Heart left ventricle (tissue), 16 donors: ENCODE results near the gene THRAP3. TPM values are rescaled to one million over a fixed set of nuclear protein-coding genes. Genes with fewer than 3 reads are reported as not detected.

Experiments
- ATAC-seq, 4 donors: fragments of 200-7000 bp; cut with Tn5 transposase; one replicate each; pipeline ENCODE4 v1.9.1; 2020 to 2022; ENCODE audit warnings: moderate library complexity in 4 of 4, mild to moderate bottlenecking in 3 of 4, moderate number of reproducible peaks in 1 of 4
- DNase-seq, 5 donors: peaks; one replicate each; pipeline ENCODE4 v3.0.0-alpha.2; 2020
- H3K27ac ChIP-seq, 12 donors: fragments of 200-600 bp; sonication (generic) in 4 of 12; one replicate each; pipeline versions ENCODE4 v1.5.0 to v1.8.0; 2016 to 2022; ENCODE audit warnings: mild to moderate bottlenecking in 2 of 12
- H3K27me3 ChIP-seq, 9 donors: fragments of 200-600 bp; sonication (generic) in 2 of 9; one replicate each; pipeline versions ENCODE4 v1.5.1 to v1.8.0; 2016 to 2022; ENCODE audit warnings: mild to moderate bottlenecking in 3 of 9
- H3K36me3 ChIP-seq, 9 donors: fragments of 200-600 bp; sonication (generic) in 2 of 9; one replicate each; pipeline versions ENCODE4 v1.5.0 to v1.8.0; 2018 to 2022; ENCODE audit warnings: mild to moderate bottlenecking in 2 of 9
- H3K4me1 ChIP-seq, 12 donors: fragments of 200-600 bp; sonication (generic) in 4 of 12; one replicate each; pipeline versions ENCODE4 v1.5.0 to v1.8.0; 2016 to 2022; ENCODE audit warnings: mild to moderate bottlenecking in 3 of 12
- H3K4me3 ChIP-seq, 12 donors: fragments of 200-600 bp; sonication (generic) in 4 of 12; one replicate each; pipeline versions ENCODE4 v1.5.0 to v1.8.0; 2017 to 2022; ENCODE audit warnings: mild to moderate bottlenecking in 9 of 12, moderate library complexity in 4 of 12
- H3K9me3 ChIP-seq, 12 donors: fragments of 200-600 bp; sonication (generic) in 4 of 12; one replicate each; pipeline versions ENCODE4 v1.5.0 to v1.8.0; 2016 to 2022; ENCODE audit warnings: mild to moderate bottlenecking in 1 of 12
- POLR2A ChIP-seq, 2 donors: fragments of 450-650 bp; IDR thresholded peaks; one replicate each; pipeline ENCODE4 v1.6.1; 2017; ENCODE audit warnings: antibody characterized with exemption in 2 of 2, mild to moderate bottlenecking in 2 of 2, moderate library complexity in 2 of 2
- WGBS, 4 donors: extraction: QIAGEN DNeasy Blood & Tissue Kit in 2 of 4; methylation state at CpG; one replicate each; pipeline versions ENCODE4 v1.1.5 to v1.1.7; 2013 to 2018; 5-methylcytosine and 5-hydroxymethylcytosine counted together
- intact Hi-C, 10 donors: fragments of 100-400 bp; cut with DNase I; formaldehyde crosslinking; loops; one replicate each; pipeline versions ENCODE4 v1.11.1 to v1.14.2; 2022
- polyA plus RNA-seq, 2 donors: library from polyadenylated mRNA; stranded (reverse); fragments of 200-250 nt; gene quantifications; one replicate each; pipeline ENCODE4 v1.2.3, GENCODE V29; 2013
- total RNA-seq, 9 donors: library from RNA; depleted of rRNA in 2 of 9; stranded (reverse); fragments of >200 nt in 2 of 9; fragmentation: NEBNext Ultra II Directional in 3 of 9; extraction: Animal tissue kit (Norgen Biotek cat#: 25700) in 3 of 9; gene quantifications; one replicate each; pipeline versions ENCODE4 v1.1.0 to v1.2.4, GENCODE V29; 2016 to 2023
- TF ChIP-seq, protein P1 (sequence below), 12 donors: fragments of 200-600 bp; sonication (generic) in 4 of 12; IDR thresholded peaks; one replicate each; pipeline versions ENCODE4 v1.5.0 to v1.8.0; 2018 to 2022; ENCODE audit warnings: antibody characterized with exemption in 12 of 12, mild to moderate bottlenecking in 5 of 12
- donor health status: ischemic (EF 13 %, LVEDD 7.1; RV severe dilation, severe dysfunction).
- donor health status: healthy with polysubstance abuse.
- donor health status: DM: no; HTN: yes; CAD: no.
- donor health status: DM: no; HTN: no; CAD: no.
- donor health status: ischemic (EF 25% LVEDD 6.9; RV normal size, moderate dysfunction).
- donor health status: ischemic (EF 25% LVEDD 5.7; RV mildly dilated, moderate dysfunction).
- donor health status: healthy.
- donor health status: DM: yes; HTN: yes; CAD: no.
- donor health status: ischemic (EF 35%, LVEDD 5.7; RV mildly dilated, moderate dysfunction).
- donor health status: nonischemic (EF 11% LVEDD 7.7; RV severe dilation, severe dysfunction).
- donor health status: DM: yes; HTN: yes; CAD: no.
- donor health status: PGD.
- donor health status: ischemic (EF 29% LVEDD 5.4; RV normal size, mild dysfunction).
- donor health status: nonischemic (EF 23%, LVEDD 6.1; RV moderate dilation, normal function).

Gene THRAP3
- total and polyA plus RNA-seq, 11 donors, result 27.9 to 106 (median 90.1) TPM

DNA sequence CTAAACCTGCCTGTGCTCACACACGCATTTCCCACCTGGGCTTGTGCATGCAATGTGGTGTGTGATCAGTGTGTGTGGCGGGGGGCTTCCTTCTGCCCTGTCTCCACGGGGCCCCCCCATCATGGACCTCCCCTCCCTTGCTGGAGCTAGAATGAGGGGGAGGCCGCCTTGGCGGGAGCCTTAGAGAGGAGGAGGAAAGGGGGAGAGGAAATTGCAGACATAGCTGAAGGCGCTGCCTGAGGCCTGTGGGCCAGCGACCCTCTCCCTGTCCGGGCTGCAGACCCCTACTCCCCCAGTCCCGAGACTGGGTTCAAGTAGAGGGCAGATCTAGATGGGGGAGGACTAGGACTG is 100.1 kb downstream of the THRAP3 start:
- Histone ChIP-seq H3K9me3 (no peaks in the 10 kb centered on the region), H3K4me3 (peak overlapping the region in 11 of 12 donors; percentile 66 to 98 (median 85)), H3K36me3 (peaks cover 0 to 4% (median 0%) of the 10 kb centered on the region in 9 donors), H3K27me3 (no peaks in the 10 kb centered on the region), H3K4me1 (peaks cover 3 to 48% (median 37%) of the 10 kb centered on the region in 12 donors), H3K27ac (peak overlapping the region in 11 of 12 donors; percentile 78 to 97 (median 93))
- no peak for TF ChIP-seq POLR2A (IDR thresholded peaks at IDR 0.05)
- TF ChIP-seq, protein P1, sequence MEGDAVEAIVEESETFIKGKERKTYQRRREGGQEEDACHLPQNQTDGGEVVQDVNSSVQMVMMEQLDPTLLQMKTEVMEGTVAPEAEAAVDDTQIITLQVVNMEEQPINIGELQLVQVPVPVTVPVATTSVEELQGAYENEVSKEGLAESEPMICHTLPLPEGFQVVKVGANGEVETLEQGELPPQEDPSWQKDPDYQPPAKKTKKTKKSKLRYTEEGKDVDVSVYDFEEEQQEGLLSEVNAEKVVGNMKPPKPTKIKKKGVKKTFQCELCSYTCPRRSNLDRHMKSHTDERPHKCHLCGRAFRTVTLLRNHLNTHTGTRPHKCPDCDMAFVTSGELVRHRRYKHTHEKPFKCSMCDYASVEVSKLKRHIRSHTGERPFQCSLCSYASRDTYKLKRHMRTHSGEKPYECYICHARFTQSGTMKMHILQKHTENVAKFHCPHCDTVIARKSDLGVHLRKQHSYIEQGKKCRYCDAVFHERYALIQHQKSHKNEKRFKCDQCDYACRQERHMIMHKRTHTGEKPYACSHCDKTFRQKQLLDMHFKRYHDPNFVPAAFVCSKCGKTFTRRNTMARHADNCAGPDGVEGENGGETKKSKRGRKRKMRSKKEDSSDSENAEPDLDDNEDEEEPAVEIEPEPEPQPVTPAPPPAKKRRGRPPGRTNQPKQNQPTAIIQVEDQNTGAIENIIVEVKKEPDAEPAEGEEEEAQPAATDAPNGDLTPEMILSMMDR (IDR thresholded peaks at IDR 0.05), result no peak
- DNase-seq (no peak), ATAC-seq (no peak)
- WGBS, 4 donors, result 26 to 34% (median 33%) methylated on average over 9 of the region's 9 CpGs
- intact Hi-C loops, result loop anchor here in 2 of 10 donors (5.0 kb wide), 1 partner anchor 43 kb away; no protein-coding TSS in a partner anchor

DNA sequence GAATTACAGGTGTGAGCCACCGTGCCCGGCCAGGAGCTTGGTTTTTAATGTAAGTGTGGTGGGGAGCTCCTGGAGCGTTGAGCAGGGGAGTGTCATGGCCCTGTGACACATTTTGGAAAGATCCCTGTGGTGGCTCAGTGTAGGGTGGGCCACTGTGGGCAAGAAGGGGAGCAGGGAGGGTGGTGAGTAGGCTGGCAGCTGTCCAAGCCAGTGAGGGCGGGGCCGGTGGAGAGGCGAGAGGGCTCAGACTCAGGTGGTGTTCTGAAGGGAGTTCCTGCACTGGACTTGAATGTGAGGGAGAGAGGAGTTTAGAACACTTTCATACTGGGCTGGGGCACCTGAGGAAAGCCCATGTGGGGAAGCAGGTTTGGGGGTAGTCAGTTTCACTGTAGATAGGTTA is 102.3 kb downstream of the THRAP3 start:
- H3K4me1 ChIP-seq, result peaks cover under 1 to 45% (median 29%) of the 10 kb centered on the region in 12 donors
- no peak overlapping the region for H3K4me3 ChIP-seq
- 58 to 67% (median 64%) methylated on average over 6 of the region's 6 CpGs for WGBS, 4 donors
- H3K27ac ChIP-seq, result no peak overlapping the region
- H3K9me3 ChIP-seq, result no peaks in the 10 kb centered on the region
- H3K27me3 ChIP-seq, result no peaks in the 10 kb centered on the region
- ATAC-seq, result no peak
- H3K36me3 ChIP-seq, result peaks cover 0 to 4% (median 0%) of the 10 kb centered on the region in 9 donors
- DNase-seq, result no peak
- TF ChIP-seq, protein P1 (IDR thresholded peaks at IDR 0.05), result no peak
- intact Hi-C loops, result loop anchor here in 1 of 10 donors (5.0 kb wide), 1 partner anchor 41 kb away; no protein-coding TSS in a partner anchor

DNA sequence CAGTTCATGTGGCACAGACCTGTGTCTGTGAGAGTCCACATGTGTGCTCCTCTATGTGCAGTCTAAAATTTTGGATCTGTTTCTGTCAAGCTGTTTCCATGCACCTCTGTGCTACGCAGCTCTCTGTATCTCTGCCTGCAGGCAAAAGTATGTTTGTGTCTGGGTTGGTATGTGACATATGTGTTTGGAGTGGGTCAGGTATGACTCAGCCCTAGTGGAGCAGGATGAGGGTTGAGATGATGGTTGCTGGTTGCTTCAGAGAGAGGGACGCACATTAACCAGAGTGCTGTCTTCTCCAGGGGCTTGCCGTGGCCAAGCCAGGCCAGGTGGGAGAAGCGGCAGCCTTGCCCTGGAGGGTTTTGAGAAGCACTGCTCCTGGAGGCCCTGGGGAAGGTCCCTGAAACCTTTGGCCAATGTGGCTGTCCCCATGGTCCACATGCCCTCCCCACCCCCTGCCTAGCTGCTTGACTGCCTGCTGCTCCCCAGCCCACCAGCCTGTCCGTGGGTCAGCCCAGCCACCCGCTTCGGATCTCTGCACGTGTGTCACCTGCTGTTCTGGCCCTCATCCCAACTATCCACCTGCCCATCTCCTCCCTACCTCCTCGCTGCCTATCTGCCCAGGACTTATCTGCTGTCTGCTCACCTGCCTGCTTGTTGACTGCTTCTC is 103.3 kb downstream of the THRAP3 start:
- DNase-seq (no peak), ATAC-seq (no peak)
- Histone ChIP-seq H3K4me3 (no peak overlapping the region), H3K27ac (no peak overlapping the region), H3K9me3 (no peaks in the 10 kb centered on the region), H3K4me1 (peaks cover 0 to 35% (median 20%) of the 10 kb centered on the region in 12 donors), H3K27me3 (no peaks in the 10 kb centered on the region), H3K36me3 (no peaks in the 10 kb centered on the region)
- TF ChIP-seq, protein P1 (IDR thresholded peaks at IDR 0.05), result no peak
- TF ChIP-seq POLR2A (IDR thresholded peaks at IDR 0.05), result no peak
- WGBS, 4 donors, result 92 to 96% (median 96%) methylated on average over 8 to 9 of the region's 9 CpGs
- intact Hi-C loops, result loop anchor here in 1 of 10 donors (5.0 kb wide), 1 partner anchor 40 kb away; no protein-coding TSS in a partner anchor

DNA sequence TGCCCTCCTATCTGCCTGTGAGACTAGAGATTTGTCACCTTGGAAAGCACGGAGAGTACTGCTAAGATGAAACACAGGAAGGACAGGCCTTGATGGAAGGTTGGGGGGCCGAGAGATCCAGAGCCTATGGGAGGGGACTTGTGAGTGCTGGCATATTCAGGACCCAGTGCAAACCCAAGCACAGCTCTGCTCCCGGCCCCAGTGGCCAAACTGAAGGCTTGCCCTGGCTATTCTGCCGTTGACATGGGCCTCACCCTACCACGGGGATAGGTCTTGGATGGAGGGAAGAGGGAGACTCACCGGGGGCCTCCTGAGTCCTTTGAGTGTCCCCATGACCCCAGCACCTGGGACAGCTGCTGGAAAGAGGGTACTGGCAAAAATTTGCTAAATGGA is 103.8 kb downstream of the THRAP3 start:
- Histone ChIP-seq H3K36me3 (no peaks in the 10 kb centered on the region), H3K4me3 (no peak overlapping the region), H3K27ac (no peak overlapping the region), H3K27me3 (no peaks in the 10 kb centered on the region), H3K9me3 (no peaks in the 10 kb centered on the region), H3K4me1 (peaks cover 0 to 32% (median 19%) of the 10 kb centered on the region in 12 donors)
- DNase-seq, result no peak
- intact Hi-C loops, result loop anchor here in 1 of 10 donors (5.0 kb wide), 1 partner anchor 39 kb away; no protein-coding TSS in a partner anchor
- no peak for ATAC-seq
- 85 to 98% (median 91%) methylated on average over 6 of the region's 6 CpGs for WGBS, 4 donors
- TF ChIP-seq POLR2A (IDR thresholded peaks at IDR 0.05), result no peak
- TF ChIP-seq, protein P1 (IDR thresholded peaks at IDR 0.05), result no peak
